Measurements from ENCODE around the gene IL5RA.

IL5RA gene

GRCh38 chr3:3102751-3103150 is 7.4 kb downstream of the IL5RA start:
- no peaks in the 10 kb centered on the region for H3K36me3 ChIP-seq (ENCODE audit: control insufficient read depth, insufficient read depth, low read length)
- H3K9ac ChIP-seq (ENCODE audit: low read length): no peak overlapping the region
- H3K4me1 ChIP-seq (ENCODE audit: control insufficient read depth, insufficient read depth, low read length): no peaks in the 10 kb centered on the region

GRCh38 chr3:3101660-3102458 is 8.3 kb downstream of the IL5RA start:
- Histone ChIP-seq H3K9ac (ENCODE audit: low read length) (no peak overlapping the region), H3K36me3 (ENCODE audit: control insufficient read depth, insufficient read depth, low read length) (no peaks in the 10 kb centered on the region), H3K4me3 (ENCODE audit: low read length) (no peak overlapping the region), H3K27me3 (ENCODE audit: control insufficient read depth, insufficient read depth, low read length) (no peaks in the 10 kb centered on the region), H3K4me1 (ENCODE audit: control insufficient read depth, insufficient read depth, low read length) (no peaks in the 10 kb centered on the region), H3K27ac (ENCODE audit: low read depth, low read length) (no peak overlapping the region)

More at GRCh38 chr3:3102751-3103150, 7.4 kb downstream of the IL5RA start:
- Histone ChIP-seq H3K27ac (ENCODE audit: low read depth, low read length) (no peak overlapping the region), H3K27me3 (ENCODE audit: control insufficient read depth, insufficient read depth, low read length) (no peaks in the 10 kb centered on the region), H3K4me3 (ENCODE audit: low read length) (no peak overlapping the region)

GRCh38 chr3:3097958-3098357 is 12.2 kb downstream of the IL5RA start:
- H3K9ac ChIP-seq (ENCODE audit: low read length): no peak overlapping the region
- no peaks in the 10 kb centered on the region for H3K4me1 ChIP-seq (ENCODE audit: control insufficient read depth, insufficient read depth, low read length)
- H3K27ac ChIP-seq (ENCODE audit: low read depth, low read length): no peak overlapping the region
- no peak overlapping the region for H3K4me3 ChIP-seq (ENCODE audit: low read length)
- H3K36me3 ChIP-seq (ENCODE audit: control insufficient read depth, insufficient read depth, low read length): no peaks in the 10 kb centered on the region
- no peaks in the 10 kb centered on the region for H3K27me3 ChIP-seq (ENCODE audit: control insufficient read depth, insufficient read depth, low read length)

- no peaks in the 10 kb centered on the region for H3K36me3 ChIP-seq (ENCODE audit: control insufficient read depth, insufficient read depth, low read length)
- no peak overlapping the region for H3K9ac ChIP-seq (ENCODE audit: low read length)
- H3K27ac ChIP-seq (ENCODE audit: low read depth, low read length): no peak overlapping the region
- H3K27me3 ChIP-seq (ENCODE audit: control insufficient read depth, insufficient read depth, low read length): no peaks in the 10 kb centered on the region
- H3K4me1 ChIP-seq (ENCODE audit: control insufficient read depth, insufficient read depth, low read length): no peaks in the 10 kb centered on the region
- H3K4me3 ChIP-seq (ENCODE audit: low read length): no peak overlapping the region
These were observed 21.2 kb downstream of the IL5RA start for GRCh38 chr3:3089017-3089416.

- Histone ChIP-seq H3K4me3 (ENCODE audit: low read length) (no peak overlapping the region), H3K9ac (ENCODE audit: low read length) (no peak overlapping the region), H3K27me3 (ENCODE audit: control insufficient read depth, insufficient read depth, low read length) (no peaks in the 10 kb centered on the region), H3K36me3 (ENCODE audit: control insufficient read depth, insufficient read depth, low read length) (no peaks in the 10 kb centered on the region), H3K4me1 (ENCODE audit: control insufficient read depth, insufficient read depth, low read length) (no peaks in the 10 kb centered on the region), H3K27ac (ENCODE audit: low read depth, low read length) (no peak overlapping the region)
These were observed 22.3 kb downstream of the IL5RA start for GRCh38 chr3:3087716-3088465.

GRCh38 chr3:3087279-3087678 is 22.9 kb downstream of the IL5RA start:
- H3K27ac ChIP-seq (ENCODE audit: low read depth, low read length): no peak overlapping the region
- no peaks in the 10 kb centered on the region for H3K27me3 ChIP-seq (ENCODE audit: control insufficient read depth, insufficient read depth, low read length)
- no peak overlapping the region for H3K4me3 ChIP-seq (ENCODE audit: low read length)
- H3K36me3 ChIP-seq (ENCODE audit: control insufficient read depth, insufficient read depth, low read length): no peaks in the 10 kb centered on the region
- H3K9ac ChIP-seq (ENCODE audit: low read length): no peak overlapping the region
- H3K4me1 ChIP-seq (ENCODE audit: control insufficient read depth, insufficient read depth, low read length): no peaks in the 10 kb centered on the region

- Histone ChIP-seq H3K4me1 (ENCODE audit: control insufficient read depth, insufficient read depth, low read length) (no peaks in the 10 kb centered on the region), H3K9ac (ENCODE audit: low read length) (no peak overlapping the region), H3K4me3 (ENCODE audit: low read length) (no peak overlapping the region), H3K27ac (ENCODE audit: low read depth, low read length) (no peak overlapping the region), H3K36me3 (ENCODE audit: control insufficient read depth, insufficient read depth, low read length) (no peaks in the 10 kb centered on the region), H3K27me3 (ENCODE audit: control insufficient read depth, insufficient read depth, low read length) (no peaks in the 10 kb centered on the region)
These were observed 23.9 kb downstream of the IL5RA start for GRCh38 chr3:3086239-3086638.

- Histone ChIP-seq H3K36me3 (ENCODE audit: control insufficient read depth, insufficient read depth, low read length) (no peaks in the 10 kb centered on the region), H3K27ac (ENCODE audit: low read depth, low read length) (no peak overlapping the region), H3K9ac (ENCODE audit: low read length) (no peak overlapping the region), H3K4me3 (ENCODE audit: low read length) (no peak overlapping the region), H3K27me3 (ENCODE audit: control insufficient read depth, insufficient read depth, low read length) (no peaks in the 10 kb centered on the region), H3K4me1 (ENCODE audit: control insufficient read depth, insufficient read depth, low read length) (no peaks in the 10 kb centered on the region)
These were observed 24.4 kb downstream of the IL5RA start for GRCh38 chr3:3085782-3086181.

- Histone ChIP-seq H3K9ac (ENCODE audit: low read length) (no peak overlapping the region), H3K27me3 (ENCODE audit: control insufficient read depth, insufficient read depth, low read length) (no peaks in the 10 kb centered on the region), H3K36me3 (ENCODE audit: control insufficient read depth, insufficient read depth, low read length) (no peaks in the 10 kb centered on the region)
These were observed 25.3 kb downstream of the IL5RA start for GRCh38 chr3:3084890-3085289.

GRCh38 chr3:3082234-3082924 is 27.8 kb downstream of the IL5RA start:
- no peaks in the 10 kb centered on the region for H3K27me3 ChIP-seq (ENCODE audit: control insufficient read depth, insufficient read depth, low read length)

More at GRCh38 chr3:3084890-3085289, 25.3 kb downstream of the IL5RA start:
- Histone ChIP-seq H3K4me1 (ENCODE audit: control insufficient read depth, insufficient read depth, low read length) (no peaks in the 10 kb centered on the region), H3K4me3 (ENCODE audit: low read length) (no peak overlapping the region), H3K27ac (ENCODE audit: low read depth, low read length) (no peak overlapping the region)

GRCh38 chr3:3081381-3082233 is 28.6 kb downstream of the IL5RA start:
- no peaks in the 10 kb centered on the region for H3K36me3 ChIP-seq (ENCODE audit: control insufficient read depth, insufficient read depth, low read length)
- H3K27ac ChIP-seq (ENCODE audit: low read depth, low read length): no peak overlapping the region
- no peak overlapping the region for H3K4me3 ChIP-seq (ENCODE audit: low read length)
- no peak overlapping the region for H3K9ac ChIP-seq (ENCODE audit: low read length)
- no peaks in the 10 kb centered on the region for H3K27me3 ChIP-seq (ENCODE audit: control insufficient read depth, insufficient read depth, low read length)
- H3K4me1 ChIP-seq (ENCODE audit: control insufficient read depth, insufficient read depth, low read length): no peaks in the 10 kb centered on the region

More at GRCh38 chr3:3082234-3082924, 27.8 kb downstream of the IL5RA start:
- Histone ChIP-seq H3K36me3 (ENCODE audit: control insufficient read depth, insufficient read depth, low read length) (no peaks in the 10 kb centered on the region), H3K4me3 (ENCODE audit: low read length) (no peak overlapping the region), H3K9ac (ENCODE audit: low read length) (no peak overlapping the region), H3K4me1 (ENCODE audit: control insufficient read depth, insufficient read depth, low read length) (no peaks in the 10 kb centered on the region), H3K27ac (ENCODE audit: low read depth, low read length) (no peak overlapping the region)

- Histone ChIP-seq H3K4me3 (ENCODE audit: low read length) (no peak overlapping the region), H3K27me3 (ENCODE audit: control insufficient read depth, insufficient read depth, low read length) (no peaks in the 10 kb centered on the region), H3K4me1 (ENCODE audit: control insufficient read depth, insufficient read depth, low read length) (no peaks in the 10 kb centered on the region), H3K36me3 (ENCODE audit: control insufficient read depth, insufficient read depth, low read length) (no peaks in the 10 kb centered on the region), H3K27ac (ENCODE audit: low read depth, low read length) (no peak overlapping the region), H3K9ac (ENCODE audit: low read length) (no peak overlapping the region)
These were observed 29.9 kb downstream of the IL5RA start for GRCh38 chr3:3080309-3080708.
